ENCODE results near the gene REXO4. TPM values are rescaled to one million over a fixed set of nuclear protein-coding genes. Genes with fewer than 3 reads are reported as not detected.
A peak's percentile ranks its signal among the peaks of the same experiment; 100 is the strongest.

REXO4 gene
- total and polyA plus RNA-seq, 9 of the 15 experiments (the other 6 are each of a cell fraction or from before 2014, with no cell fraction given), result 3.4 to 72.9 (median 31.1) TPM

DNA sequence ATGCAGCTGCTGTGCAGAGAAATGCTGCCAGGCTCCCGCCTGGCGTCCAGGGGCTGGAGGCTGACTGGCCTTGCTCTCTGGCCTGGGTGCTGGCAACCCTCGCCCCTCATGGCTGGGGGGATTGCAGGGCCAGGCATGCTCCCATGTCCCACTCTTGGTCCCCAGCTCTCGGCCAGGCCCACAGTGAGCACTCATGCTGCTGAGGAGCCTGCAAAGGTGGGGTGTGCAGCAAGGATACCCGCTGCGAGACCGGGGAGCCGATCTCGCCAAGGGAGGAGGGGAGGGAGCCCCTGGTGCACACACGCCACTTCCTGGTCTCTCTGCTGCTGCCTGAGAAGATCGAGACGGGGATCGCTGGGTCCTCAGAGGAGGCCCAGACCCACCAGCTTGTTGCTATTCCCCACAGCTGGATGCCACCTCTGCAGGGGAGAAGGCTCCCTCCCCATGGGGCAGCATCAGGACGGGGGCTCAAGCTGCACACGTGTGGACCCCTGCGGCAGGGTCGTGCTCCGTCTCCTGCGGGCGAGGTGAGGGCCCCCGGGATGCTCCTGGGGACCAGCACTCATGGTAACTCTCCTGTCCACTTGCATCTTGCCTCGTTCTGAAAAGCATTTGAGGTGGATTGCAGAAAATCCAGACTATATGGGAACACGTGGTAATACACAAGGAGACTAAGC is 27.6 kb upstream of the REXO4 start (continued):
- TF ChIP-seq, protein P1, sequence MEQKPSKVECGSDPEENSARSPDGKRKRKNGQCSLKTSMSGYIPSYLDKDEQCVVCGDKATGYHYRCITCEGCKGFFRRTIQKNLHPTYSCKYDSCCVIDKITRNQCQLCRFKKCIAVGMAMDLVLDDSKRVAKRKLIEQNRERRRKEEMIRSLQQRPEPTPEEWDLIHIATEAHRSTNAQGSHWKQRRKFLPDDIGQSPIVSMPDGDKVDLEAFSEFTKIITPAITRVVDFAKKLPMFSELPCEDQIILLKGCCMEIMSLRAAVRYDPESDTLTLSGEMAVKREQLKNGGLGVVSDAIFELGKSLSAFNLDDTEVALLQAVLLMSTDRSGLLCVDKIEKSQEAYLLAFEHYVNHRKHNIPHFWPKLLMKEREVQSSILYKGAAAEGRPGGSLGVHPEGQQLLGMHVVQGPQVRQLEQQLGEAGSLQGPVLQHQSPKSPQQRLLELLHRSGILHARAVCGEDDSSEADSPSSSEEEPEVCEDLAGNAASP (IDR thresholded peaks at IDR 0.05), result no peak
- no peak for TF ChIP-seq ZNF766 (CRISPR knock-in tag; conservative IDR thresholded peaks at IDR 0.05)
- no peak for TF ChIP-seq ZNF354B (CRISPR knock-in tag; IDR thresholded peaks at IDR 0.05)
- no peak for TF ChIP-seq TAF15 (IDR thresholded peaks at IDR 0.05; ENCODE audit: low read depth, low read length)
- no peak for TF ChIP-seq SMAD2 (IDR thresholded peaks at IDR 0.05; ENCODE audit: low read depth, low read length)
- no peak for TF ChIP-seq CXXC5 (CRISPR knock-in tag; IDR thresholded peaks at IDR 0.05)
- no peak for TF ChIP-seq MECOM (CRISPR knock-in tag; IDR thresholded peaks at IDR 0.05)
- no peak for TF ChIP-seq TCF7L2 (IDR thresholded peaks at IDR 0.05; ENCODE audit: low read depth, low read length)
- TF ChIP-seq ZNF146 (CRISPR knock-in tag; IDR thresholded peaks at IDR 0.05; ENCODE audit: unreplicated experiment), result no peak

DNA sequence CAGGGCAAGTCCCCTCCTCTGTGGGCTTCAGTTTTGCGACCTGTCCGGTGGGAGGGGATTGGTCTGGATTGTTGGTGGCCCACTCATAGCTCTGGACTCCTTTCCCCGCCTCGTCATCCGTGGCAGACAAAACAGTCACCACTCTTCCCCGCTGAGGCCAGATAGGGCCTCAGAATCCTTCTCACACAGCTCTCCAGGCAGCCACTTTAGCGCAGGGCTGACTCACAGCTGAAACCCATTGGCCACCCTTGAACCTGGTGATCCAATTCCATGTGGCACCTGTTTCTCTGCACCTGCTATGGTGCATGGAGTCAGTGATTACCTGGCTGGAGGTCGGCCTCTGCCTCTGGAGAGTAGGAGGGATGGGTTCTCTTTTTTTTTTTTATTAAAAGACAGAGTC is 26.2 kb upstream of the REXO4 start:
- in situ Hi-C loops (cut with MboI) (no loop called here), intact Hi-C loops (cut with micrococcal nuclease) (no loop called here)
- H3K79me2 ChIP-seq (ENCODE audit: control insufficient read depth, insufficient read depth, low read length), result no peaks in the 10 kb centered on the region
- no peak for ATAC-seq
- WGBS (ENCODE audit: insufficient coverage, low coverage, missing lambda C conversion rate), result under 1% methylated on average over 8 of the region's 8 CpGs
- FAIRE-seq, result no peak
- TF ChIP-seq PHB (CRISPR knock-in tag; IDR thresholded peaks at IDR 0.05), result no peak
- TF ChIP-seq HDGF (IDR thresholded peaks at IDR 0.05), result no peak
- TF ChIP-seq, protein P2, sequence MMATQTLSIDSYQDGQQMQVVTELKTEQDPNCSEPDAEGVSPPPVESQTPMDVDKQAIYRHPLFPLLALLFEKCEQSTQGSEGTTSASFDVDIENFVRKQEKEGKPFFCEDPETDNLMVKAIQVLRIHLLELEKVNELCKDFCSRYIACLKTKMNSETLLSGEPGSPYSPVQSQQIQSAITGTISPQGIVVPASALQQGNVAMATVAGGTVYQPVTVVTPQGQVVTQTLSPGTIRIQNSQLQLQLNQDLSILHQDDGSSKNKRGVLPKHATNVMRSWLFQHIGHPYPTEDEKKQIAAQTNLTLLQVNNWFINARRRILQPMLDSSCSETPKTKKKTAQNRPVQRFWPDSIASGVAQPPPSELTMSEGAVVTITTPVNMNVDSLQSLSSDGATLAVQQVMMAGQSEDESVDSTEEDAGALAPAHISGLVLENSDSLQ (IDR thresholded peaks at IDR 0.05), result peak; percentile 47; the same call in 1 of the 2 replicates
- TF ChIP-seq KLF10 (CRISPR knock-in tag; IDR thresholded peaks at IDR 0.05), result no peak
- no peak for TF ChIP-seq ETV1 (tag; conservative IDR thresholded peaks at IDR 0.05; ENCODE audit: low read depth)
- TF ChIP-seq KDM4B (IDR thresholded peaks at IDR 0.05; ENCODE audit: borderline replicate concordance in 2 of 2, low read depth in 1 of 2), result no peak
- no peak for TF ChIP-seq CBX5 (IDR thresholded peaks at IDR 0.05; ENCODE audit: borderline replicate concordance, low read depth)
- no peak overlapping the region for H3K9ac ChIP-seq (ENCODE audit: insufficient read depth in 1 of 2, low read depth in 2 of 2, low read length in 2 of 2)
- no peak overlapping the region for H3K27ac ChIP-seq (ENCODE audit: extremely low read depth, low read depth, low read length)
- no peak overlapping the region for H3K4me3 ChIP-seq
- no peak overlapping the region for H3K4me2 ChIP-seq (ENCODE audit: insufficient read depth, low read length)
- H2AFZ ChIP-seq (ENCODE audit: low read depth, low read length), result no peak overlapping the region
- CTCF ChIA-PET (ENCODE audit: low intra/inter-chr PET ratio), result no interaction called here
- no peaks in the 10 kb centered on the region for H3K36me3 ChIP-seq (ENCODE audit: control insufficient read depth, insufficient read depth, low read length)
- peaks cover 0 to 27% of the 10 kb centered on the region in 2 experiments; a peak in 1 of 5 replicates for H3K4me1 ChIP-seq (replicated peaks in 1 of 2; ENCODE audit: control insufficient read depth in 2 of 2, insufficient read depth in 2 of 2, low read length in 2 of 2)
- peaks cover 14% of the 10 kb centered on the region; the same call in 1 of the 2 replicates for H4K20me1 ChIP-seq (replicated peaks; ENCODE audit: control insufficient read depth, insufficient read depth, low read length)
- DNase-seq (ENCODE audit: extremely low read depth in 1 of 4, low spot score in 3 of 4), result no peak
- POLR2A ChIA-PET, result interaction anchor here (0.5 to 2.9 kb wide), 3 partner anchors 16 to 88 kb away, joined by 3 to 14 read pairs (median 3); partner anchors contain the start of gene CACFD1
- no peaks in the 10 kb centered on the region for H3K9me3 ChIP-seq (replicated peaks; ENCODE audit: control insufficient read depth, insufficient read depth, low read depth, low read length)
- no peaks in the 10 kb centered on the region for H3K9me1 ChIP-seq (ENCODE audit: control insufficient read depth, insufficient read depth, low read length)
- BruUV-seq (replicated peaks), result no TSS peak
- H3K27me3 ChIP-seq (ENCODE audit: control insufficient read depth in 2 of 2, insufficient read depth in 2 of 2, low read length in 2 of 2), result peaks cover 56 to 84% of the 10 kb centered on the region in 2 experiments
